K562 (cell line): ENCODE results near the gene HMGN2. TPM values are rescaled to one million over a fixed set of nuclear protein-coding genes. Genes with fewer than 3 reads are reported as not detected.

Experiments used
- ATAC-seq: fragments of 200-7000 bp; cut with Tn5 transposase; 3 replicates; pipeline ENCODE4 v1.9.1; 2020; ENCODE audit warnings: moderate library complexity
- BruUV-seq: library from RNA; stranded (reverse); fragments of 400-500 nt; replicated peaks from 2 replicates; lab custom pipeline; 2021; lab: Mats Ljungman, UMichigan
- CTCF ChIA-PET: fragments of 300-600 bp; formaldehyde crosslinking; extraction: SDS; loops from one replicate; lab custom pipeline; 2021; ENCODE audit warnings: low intra/inter-chr PET ratio; lab: Yijun Ruan, JAX
- POLR2A ChIA-PET: fragments of 300-600, 350-650 bp; sonication (Branson Sonifier 250); formaldehyde crosslinking; extraction: SDS; loops from one replicate; lab custom pipeline; 2021; ENCODE audit warnings: antibody characterized with exemption, inconsistent platforms; lab: Yijun Ruan, JAX
- DNase-seq, 4 experiments: peaks; one replicate each; pipeline versions ENCODE4 v3.0.0 to v3.0.0-alpha.2; 2011 to 2018; ENCODE audit warnings: low spot score in 3 of 4, mixed read lengths in 3 of 4; ENCODE audit errors: extremely low read depth in 1 of 4
- FAIRE-seq: peaks from 2 replicates; lab custom pipeline; 2011; peaks lifted over from hg19 to GRCh38; lab: Jason Lieb, UNC
- H2AFZ ChIP-seq: 2 replicates; pipeline ENCODE4 v1.6.0; 2011; ENCODE audit warnings: low read depth, low read length, control low read depth, inconsistent platforms
- H3K27ac ChIP-seq: fragments of 200-600 bp; 3 replicates; pipeline ENCODE4 v1.8.0; 2011; ENCODE audit warnings: low read depth, mild to moderate bottlenecking, control low read depth, inconsistent platforms, low read length, moderate library complexity, mixed read lengths; ENCODE audit errors: extremely low read depth
- H3K27me3 ChIP-seq, 2 experiments: fragments of 300-600 bp in 1 of 2; 2 replicates in 1 of 2; 3 replicates in 1 of 2; pipeline versions ENCODE4 v1.6.0 to v1.8.0; 2011; ENCODE audit warnings: inconsistent platforms in 2 of 2, low read length in 2 of 2, mild to moderate bottlenecking in 1 of 2, mixed read lengths in 1 of 2, moderate library complexity in 1 of 2; ENCODE audit not compliant: control insufficient read depth in 2 of 2, insufficient read depth in 2 of 2
- H3K36me3 ChIP-seq: fragments of 300-600 bp; 3 replicates; pipeline ENCODE4 v1.8.0; 2011; ENCODE audit warnings: mild to moderate bottlenecking, low read length, inconsistent platforms; ENCODE audit not compliant: control insufficient read depth, insufficient read depth
- H3K4me1 ChIP-seq, 2 experiments: fragments of 200-600 bp in 1 of 2; replicated peaks in 1 of 2; 2 replicates in 1 of 2; 3 replicates in 1 of 2; pipeline versions ENCODE4 v1.5.1 to v1.8.0; 2011; ENCODE audit warnings: inconsistent platforms in 2 of 2, low read length in 2 of 2, mild to moderate bottlenecking in 1 of 2, mixed read lengths in 1 of 2, moderate library complexity in 1 of 2; ENCODE audit not compliant: control insufficient read depth in 2 of 2, insufficient read depth in 2 of 2
- H3K4me2 ChIP-seq: 2 replicates; pipeline ENCODE4 v1.6.1; 2011; ENCODE audit warnings: low read length, control low read depth, inconsistent platforms, mixed read lengths; ENCODE audit not compliant: insufficient read depth
- H3K4me3 ChIP-seq: fragments of 200-600 bp; sonication (generic), shearing (Covaris generic); 2 replicates; pipeline ENCODE4 v1.5.1; 2016; ENCODE audit warnings: control low read depth, inconsistent platforms
- H3K79me2 ChIP-seq: fragments of 200-600 bp; 3 replicates; pipeline ENCODE4 v1.8.0; 2011; ENCODE audit warnings: low read length, inconsistent platforms; ENCODE audit not compliant: control insufficient read depth, insufficient read depth
- H3K9ac ChIP-seq, 2 experiments: 2 replicates each; pipeline versions ENCODE4 v1.6.0 to v1.6.1; 2011; ENCODE audit warnings: low read depth in 2 of 2, low read length in 2 of 2, control low read depth in 1 of 2, inconsistent platforms in 1 of 2, mild to moderate bottlenecking in 1 of 2, mixed read lengths in 1 of 2; ENCODE audit not compliant: insufficient read depth in 1 of 2
- H3K9me1 ChIP-seq: one replicate; pipeline ENCODE4 v1.6.0; 2011; ENCODE audit warnings: inconsistent platforms, mild to moderate bottlenecking, low read length, moderate library complexity; ENCODE audit not compliant: control insufficient read depth, insufficient read depth
- H3K9me3 ChIP-seq: replicated peaks from 2 replicates; pipeline ENCODE4 v1.5.1; 2011; ENCODE audit warnings: low read depth, low read length, inconsistent platforms; ENCODE audit not compliant: control insufficient read depth, insufficient read depth
- H4K20me1 ChIP-seq: replicated peaks from 2 replicates; pipeline ENCODE4 v1.6.1; 2011; ENCODE audit warnings: low read length, inconsistent platforms, mixed read lengths; ENCODE audit not compliant: control insufficient read depth, insufficient read depth
- CUX1 ChIP-seq: fragments of 200-800 bp; sonication (Bioruptor generic); IDR thresholded peaks from 2 replicates; pipeline ENCODE4 v1.6.1; 2016; ENCODE audit warnings: missing genetic modification characterization, missing compliant biosample characterization
- CXXC5 ChIP-seq: fragments of 250-450 bp; sonication (Bioruptor Pico); IDR thresholded peaks from 2 replicates; pipeline ENCODE4 v1.8.0; 2022; ENCODE audit warnings: inconsistent platforms, mild to moderate bottlenecking, moderate library complexity
- HMBOX1 ChIP-seq: sonication (generic); IDR thresholded peaks from 2 replicates; pipeline ENCODE4 v1.6.1; 2016
- RBBP5 ChIP-seq: fragments of 200-600 bp; sonication (generic); IDR thresholded peaks from 2 replicates; pipeline ENCODE4 v1.6.1; 2012; ENCODE audit warnings: borderline replicate concordance, mild to moderate bottlenecking, low read length, control low read depth, inconsistent platforms; ENCODE audit not compliant: insufficient read depth, poor library complexity, severe bottlenecking
- WGBS: fragments of 100-300 bp; shearing (Covaris generic); methylation state at CpG from one replicate; pipeline ENCODE4 v1.1.6; 2016; ENCODE audit warnings: low coverage, mixed read lengths; ENCODE audit not compliant: insufficient coverage; ENCODE audit errors: missing lambda C conversion rate; 5-methylcytosine and 5-hydroxymethylcytosine counted together
- in situ Hi-C: fragments of 300-500 bp; cut with MboI; formaldehyde crosslinking; loops from 4 replicates; pipeline ENCODE4 v1.15.0; 2018; ENCODE audit warnings: inconsistent platforms, mixed read lengths
- intact Hi-C: fragments of 100-400 bp; cut with micrococcal nuclease; formaldehyde crosslinking; loops from 2 replicates; pipeline ENCODE4 v1.14.2; 2022
- polyA plus RNA-seq, 8 experiments: library from polyadenylated mRNA; depleted of rRNA in 4 of 8; stranded (reverse) in 5 of 8; unstranded in 3 of 8; fragments of >200 nt; fragmentation: Nextera tagmentation in 2 of 8; fragmentation: Illumina TruSeq in 1 of 8; extraction: Ambion mirVana in 2 of 8; extraction: Trizol in 1 of 8; gene quantifications; 2 replicates each; pipeline versions ENCODE4 v1.2.1 to v1.2.3, GENCODE V29; 2011 to 2014; ENCODE audit warnings: inconsistent platforms in 1 of 8, missing spikeins in 1 of 8
- total RNA-seq, 7 experiments: library from RNA; depleted of rRNA in 6 of 7; stranded (reverse); fragments of >200 nt in 6 of 7; fragmentation: Illumina TruSeq in 2 of 7; extraction: Trizol in 2 of 7; gene quantifications; 2 replicates each; pipeline versions ENCODE4 v1.2.1 to v1.2.3, GENCODE V29; 2011 to 2021; ENCODE audit warnings: low replicate concordance in 1 of 7

HMGN2 gene
- total and polyA plus RNA-seq, 9 of the 15 experiments (the other 6 are each of a cell fraction or from before 2014, with no cell fraction given), result 370 to 1,354 (median 965) TPM

DNA sequence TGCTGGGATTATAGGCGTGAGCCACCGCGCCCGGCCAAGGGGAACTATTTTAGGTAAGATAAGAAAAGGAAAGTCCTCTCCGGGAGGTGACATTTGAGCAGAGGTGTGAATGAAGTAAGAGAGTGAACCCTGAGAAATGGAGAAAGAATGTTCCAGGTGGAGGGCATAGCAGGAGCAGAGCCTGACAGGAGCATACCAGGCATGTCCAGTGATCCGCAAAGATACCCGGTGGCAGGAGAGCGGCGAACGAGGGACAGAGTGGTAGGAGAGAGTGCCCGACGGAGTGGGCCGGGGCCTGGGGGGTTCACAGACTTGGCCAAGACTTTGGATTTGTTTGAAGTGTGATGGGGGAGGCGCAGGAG is 49.4 kb downstream of the HMGN2 start:
- Histone ChIP-seq H3K9me3 (no peaks in the 10 kb centered on the region), H3K4me1 (peaks cover 4 to 5% of the 10 kb centered on the region in 2 experiments; a peak in 3 of 5 replicates), H3K4me3 (no peak overlapping the region), H3K9ac (peak overlapping the region in 1 of 2 experiments; percentile 61; a peak in 1 of 4 replicates), H3K27ac (no peak overlapping the region), H2AFZ (no peak overlapping the region), H3K36me3 (no peaks in the 10 kb centered on the region), H4K20me1 (no peaks in the 10 kb centered on the region), H3K9me1 (no peaks in the 10 kb centered on the region), H3K27me3 (peaks cover 4 to 11% of the 10 kb centered on the region in 2 experiments; a peak in 2 of 5 replicates), H3K79me2 (no peaks in the 10 kb centered on the region), H3K4me2 (no peak overlapping the region)
- no peak for TF ChIP-seq CXXC5 (CRISPR knock-in tag)
- no peak for TF ChIP-seq RBBP5
- no peak for TF ChIP-seq HMBOX1
- no peak for TF ChIP-seq CUX1 (CRISPR knock-in tag)
- ATAC-seq (no peak), DNase-seq (no peak), FAIRE-seq (no peak)
- ChIA-PET CTCF (no interaction called here), POLR2A (interaction anchor here (0.6 kb wide), 1 partner anchor 22 kb away, joined by 3 read pairs; no protein-coding TSS in a partner anchor)
- BruUV-seq, result no TSS peak
- intact Hi-C loops, result no loop called here
- in situ Hi-C loops, result no loop called here
- 42% methylated on average over 14 of the region's 14 CpGs for WGBS
